ENCODE data around the gene COL13A1. TPM values are rescaled to one million over a fixed set of nuclear protein-coding genes. Genes with fewer than 3 reads are reported as not detected.

The COL13A1 gene
- total and polyA plus RNA-seq, 5 donors = 4.4 to 13.7 (median 8.5) TPM

- ATAC-seq (no peak), DNase-seq (no peak)
- Histone ChIP-seq H3K27me3 (ENCODE audit: control insufficient read depth, insufficient read depth) (no peaks in the 10 kb centered on the region), H3K9me3 (ENCODE audit: control insufficient read depth, low read length) (no peaks in the 10 kb centered on the region), H3K27ac (ENCODE audit: low read length) (no peak overlapping the region), H3K4me1 (ENCODE audit: control insufficient read depth, insufficient read depth, low read length) (no peaks in the 10 kb centered on the region), H3K4me3 (ENCODE audit: low read length) (no peak overlapping the region)
- intact Hi-C loops (cut with DNase I) = no loop called here
Observed at GRCh38 chr10:69958556-69958902, 156.8 kb downstream of the COL13A1 start.

- Histone ChIP-seq H3K9me3 (ENCODE audit: control insufficient read depth, low read length) (no peaks in the 10 kb centered on the region), H3K27ac (ENCODE audit: low read length) (no peak overlapping the region), H3K4me1 (ENCODE audit: control insufficient read depth, insufficient read depth, low read length) (no peaks in the 10 kb centered on the region), H3K4me3 (ENCODE audit: low read length) (no peak overlapping the region), H3K27me3 (ENCODE audit: control insufficient read depth, insufficient read depth) (no peaks in the 10 kb centered on the region)
- ATAC-seq (no peak), DNase-seq (no peak)
- 75% methylated on average over 8 of the region's 8 CpGs for WGBS
- intact Hi-C loops (cut with DNase I) = no loop called here
Observed at GRCh38 chr10:69959911-69960310, 158.2 kb downstream of the COL13A1 start.

- intact Hi-C loops (cut with DNase I) = no loop called here
Observed at GRCh38 chr10:69960606-69960987, 158.9 kb downstream of the COL13A1 start.

GRCh38 chr10:69960988-69961880 lies 159.5 kb downstream of the COL13A1 start:
- 46% methylated on average over 12 of the region's 12 CpGs for WGBS
- H3K27ac ChIP-seq (ENCODE audit: low read length) = no peak overlapping the region
- DNase-seq = no peak
- H3K27me3 ChIP-seq (ENCODE audit: control insufficient read depth, insufficient read depth) = no peaks in the 10 kb centered on the region
- H3K9me3 ChIP-seq (ENCODE audit: control insufficient read depth, low read length) = no peaks in the 10 kb centered on the region
- no peaks in the 10 kb centered on the region for H3K4me1 ChIP-seq (ENCODE audit: control insufficient read depth, insufficient read depth, low read length)
- ATAC-seq = no peak
- intact Hi-C loops (cut with DNase I) = no loop called here
- no peak overlapping the region for H3K4me3 ChIP-seq (ENCODE audit: low read length)

More at GRCh38 chr10:69960606-69960987, 158.9 kb downstream of the COL13A1 start:
- WGBS = 77% methylated on average over 4 of the region's 4 CpGs
- H3K27ac ChIP-seq (ENCODE audit: low read length) = no peak overlapping the region
- no peaks in the 10 kb centered on the region for H3K4me1 ChIP-seq (ENCODE audit: control insufficient read depth, insufficient read depth, low read length)
- no peaks in the 10 kb centered on the region for H3K9me3 ChIP-seq (ENCODE audit: control insufficient read depth, low read length)
- DNase-seq = no peak
- no peak for ATAC-seq
- H3K4me3 ChIP-seq (ENCODE audit: low read length) = no peak overlapping the region
- no peaks in the 10 kb centered on the region for H3K27me3 ChIP-seq (ENCODE audit: control insufficient read depth, insufficient read depth)

DNA sequence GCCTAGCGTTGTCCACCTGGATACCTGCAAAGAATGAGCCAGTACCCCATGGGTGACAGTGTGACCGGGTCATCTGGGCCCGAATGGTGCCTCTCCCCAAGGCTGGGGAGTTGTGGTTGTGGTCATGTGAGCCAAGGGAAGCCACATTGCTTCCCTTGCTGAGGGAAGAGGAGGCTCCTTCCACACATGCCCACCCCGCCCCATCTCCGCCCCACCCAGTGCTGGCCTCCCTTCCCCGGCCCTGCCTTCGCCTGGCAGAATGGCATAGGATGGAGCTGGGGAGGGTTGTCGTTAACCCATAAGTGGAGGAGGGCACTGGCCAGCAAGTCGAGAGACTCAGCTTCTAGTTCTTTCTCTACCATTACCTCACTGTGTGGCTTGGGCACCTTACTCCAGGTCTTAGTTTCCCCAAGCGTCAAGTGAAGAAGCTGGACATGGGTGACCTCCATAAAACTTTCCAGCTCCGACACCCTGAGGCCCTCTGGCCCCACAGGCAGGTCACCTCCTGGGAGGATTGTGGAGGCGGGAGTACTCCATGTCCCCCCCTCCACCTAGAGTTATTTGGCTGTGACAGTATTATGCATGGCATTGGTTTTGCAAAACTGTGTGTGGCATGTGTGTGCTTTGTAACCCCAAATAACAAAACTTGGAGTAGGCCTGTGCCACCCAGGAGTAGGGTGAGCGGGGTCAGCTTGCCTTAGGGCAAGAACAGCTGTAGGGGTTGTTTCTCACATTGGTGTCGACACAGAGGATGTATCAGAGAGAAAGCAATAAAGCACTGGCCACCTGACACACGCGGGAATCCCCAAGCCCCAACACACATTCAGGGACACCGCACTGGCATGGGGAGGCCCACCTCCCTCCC lies 160.4 kb downstream of the COL13A1 start:
- Histone ChIP-seq H3K27me3 (ENCODE audit: control insufficient read depth, insufficient read depth) (no peaks in the 10 kb centered on the region), H3K4me1 (ENCODE audit: control insufficient read depth, insufficient read depth, low read length) (no peaks in the 10 kb centered on the region), H3K27ac (ENCODE audit: low read length) (no peak overlapping the region), H3K4me3 (ENCODE audit: low read length) (no peak overlapping the region), H3K9me3 (ENCODE audit: control insufficient read depth, low read length) (no peaks in the 10 kb centered on the region)
- ATAC-seq (no peak), DNase-seq (no peak)
- 84% methylated on average over 17 of the region's 17 CpGs for WGBS
- intact Hi-C loops (cut with DNase I) = no loop called here

DNA sequence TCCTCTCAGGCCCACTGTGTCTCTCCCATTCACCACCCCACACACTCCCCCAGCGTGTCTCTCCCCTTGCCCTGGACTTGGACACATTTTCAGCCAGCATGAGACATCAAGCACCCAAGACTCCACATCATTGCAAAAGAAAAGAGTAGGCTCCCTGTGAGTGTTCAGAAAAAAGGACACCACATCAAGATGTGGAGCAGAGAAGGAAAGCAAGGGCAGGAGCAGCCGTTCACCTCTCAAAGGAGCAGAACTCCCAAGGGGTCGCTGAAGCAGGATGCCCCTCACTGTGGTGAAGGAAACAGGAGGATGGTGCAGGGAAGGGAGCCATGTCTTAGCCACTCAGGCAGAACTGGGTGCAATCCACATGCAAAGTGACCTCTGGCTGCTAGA lies 161.0 kb downstream of the COL13A1 start:
- Histone ChIP-seq H3K27ac (ENCODE audit: low read length) (no peak overlapping the region), H3K9me3 (ENCODE audit: control insufficient read depth, low read length) (no peaks in the 10 kb centered on the region), H3K27me3 (ENCODE audit: control insufficient read depth, insufficient read depth) (no peaks in the 10 kb centered on the region), H3K4me3 (ENCODE audit: low read length) (no peak overlapping the region), H3K4me1 (ENCODE audit: control insufficient read depth, insufficient read depth, low read length) (no peaks in the 10 kb centered on the region)
- 74% methylated on average over 3 of the region's 3 CpGs for WGBS
- no peak for ATAC-seq
- no peak for DNase-seq
- intact Hi-C loops (cut with DNase I) = no loop called here

GRCh38 chr10:69963178-69963834 lies 161.6 kb downstream of the COL13A1 start:
- DNase-seq (no peak), ATAC-seq (no peak)
- H3K4me3 ChIP-seq (ENCODE audit: low read length) = no peak overlapping the region
- no peak overlapping the region for H3K27ac ChIP-seq (ENCODE audit: low read length)
- no peaks in the 10 kb centered on the region for H3K27me3 ChIP-seq (ENCODE audit: control insufficient read depth, insufficient read depth)
- no peaks in the 10 kb centered on the region for H3K9me3 ChIP-seq (ENCODE audit: control insufficient read depth, low read length)
- intact Hi-C loops (cut with DNase I) = no loop called here
- 86% methylated on average over 7 of the region's 7 CpGs for WGBS
- H3K4me1 ChIP-seq (ENCODE audit: control insufficient read depth, insufficient read depth, low read length) = no peaks in the 10 kb centered on the region

GRCh38 chr10:69963835-69964710 lies 162.4 kb downstream of the COL13A1 start:
- no peak overlapping the region for H3K4me3 ChIP-seq (ENCODE audit: low read length)
- intact Hi-C loops (cut with DNase I) = no loop called here
- no peaks in the 10 kb centered on the region for H3K4me1 ChIP-seq (ENCODE audit: control insufficient read depth, insufficient read depth, low read length)
- ATAC-seq (no peak), DNase-seq (no peak)
- 91% methylated on average over 13 of the region's 13 CpGs for WGBS
- no peaks in the 10 kb centered on the region for H3K27me3 ChIP-seq (ENCODE audit: control insufficient read depth, insufficient read depth)
- no peaks in the 10 kb centered on the region for H3K9me3 ChIP-seq (ENCODE audit: control insufficient read depth, low read length)
- no peak overlapping the region for H3K27ac ChIP-seq (ENCODE audit: low read length)

- Histone ChIP-seq H3K27ac (ENCODE audit: low read length) (no peak overlapping the region), H3K4me3 (ENCODE audit: low read length) (no peak overlapping the region), H3K27me3 (ENCODE audit: control insufficient read depth, insufficient read depth) (no peaks in the 10 kb centered on the region), H3K4me1 (ENCODE audit: control insufficient read depth, insufficient read depth, low read length) (no peaks in the 10 kb centered on the region), H3K9me3 (ENCODE audit: control insufficient read depth, low read length) (no peaks in the 10 kb centered on the region)
- intact Hi-C loops (cut with DNase I) = no loop called here
- no peak for ATAC-seq
- 82% methylated on average over 3 of the region's 3 CpGs for WGBS
- no peak for DNase-seq
Observed at GRCh38 chr10:69965086-69965485, 163.4 kb downstream of the COL13A1 start.

GRCh38 chr10:69965919-69966662 lies 164.4 kb downstream of the COL13A1 start:
- Histone ChIP-seq H3K27me3 (ENCODE audit: control insufficient read depth, insufficient read depth) (no peaks in the 10 kb centered on the region), H3K9me3 (ENCODE audit: control insufficient read depth, low read length) (no peaks in the 10 kb centered on the region), H3K4me3 (ENCODE audit: low read length) (no peak overlapping the region), H3K4me1 (ENCODE audit: control insufficient read depth, insufficient read depth, low read length) (no peaks in the 10 kb centered on the region), H3K27ac (ENCODE audit: low read length) (no peak overlapping the region)
- ATAC-seq = no peak
- 55% methylated on average over 14 of the region's 14 CpGs for WGBS
- DNase-seq = no peak
- intact Hi-C loops (cut with DNase I) = no loop called here
